ENCODE data around the gene PCGF6.
"Not testable (repeated sequence)": the region's sequence is repeated elsewhere in the genome, so short reads cannot be mapped to it uniquely, and the experiment has no call there.

DNA sequence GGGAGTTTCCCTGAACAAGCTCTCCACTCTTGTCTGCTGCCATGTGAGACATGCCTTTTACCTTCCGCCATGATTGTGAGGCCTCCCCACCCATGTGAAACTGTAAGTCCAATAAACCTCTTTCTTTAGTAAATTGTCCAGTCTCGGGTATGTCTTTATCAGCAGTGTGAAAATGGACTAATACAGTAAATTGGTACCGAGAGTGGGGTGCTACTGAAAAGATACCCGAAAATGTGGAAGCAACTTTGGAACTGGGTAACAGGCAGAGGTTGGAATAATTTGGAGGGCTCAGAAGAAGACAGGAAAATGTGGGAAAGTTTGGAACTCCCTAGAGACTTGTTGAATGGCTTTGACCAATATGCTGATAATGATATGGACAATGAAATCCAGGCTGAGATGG, 92.0 kb downstream of the PCGF6 start:
- TF ChIP-seq CTCF (conservative IDR thresholded peaks at IDR 0.05; ENCODE audit: low read length); EZH2phosphoT487 (IDR thresholded peaks at IDR 0.05; ENCODE audit: borderline replicate concordance, low read depth, low read length): not testable (repeated sequence)
